Measurements from ENCODE around the gene RFX7.

The RFX7 gene

GRCh38 chr15:56252386-56252785 is 8.7 kb upstream of the RFX7 start:
- Histone ChIP-seq H3K9me3 (ENCODE audit: control insufficient read depth, low read length) (no peaks in the 10 kb centered on the region), H3K4me3 (ENCODE audit: low read length) (no peak overlapping the region), H3K4me1 (ENCODE audit: control insufficient read depth, insufficient read depth, low read length) (peaks cover 10% of the 10 kb centered on the region), H3K9ac (ENCODE audit: low read length) (no peak overlapping the region), H3K36me3 (ENCODE audit: control insufficient read depth, insufficient read depth, low read length, severe bottlenecking) (no peaks in the 10 kb centered on the region), H3K27me3 (replicated peaks; ENCODE audit: control insufficient read depth, insufficient read depth, low read length) (no peaks in the 10 kb centered on the region)
- no peak for DNase-seq (ENCODE audit: low read depth)

DNA sequence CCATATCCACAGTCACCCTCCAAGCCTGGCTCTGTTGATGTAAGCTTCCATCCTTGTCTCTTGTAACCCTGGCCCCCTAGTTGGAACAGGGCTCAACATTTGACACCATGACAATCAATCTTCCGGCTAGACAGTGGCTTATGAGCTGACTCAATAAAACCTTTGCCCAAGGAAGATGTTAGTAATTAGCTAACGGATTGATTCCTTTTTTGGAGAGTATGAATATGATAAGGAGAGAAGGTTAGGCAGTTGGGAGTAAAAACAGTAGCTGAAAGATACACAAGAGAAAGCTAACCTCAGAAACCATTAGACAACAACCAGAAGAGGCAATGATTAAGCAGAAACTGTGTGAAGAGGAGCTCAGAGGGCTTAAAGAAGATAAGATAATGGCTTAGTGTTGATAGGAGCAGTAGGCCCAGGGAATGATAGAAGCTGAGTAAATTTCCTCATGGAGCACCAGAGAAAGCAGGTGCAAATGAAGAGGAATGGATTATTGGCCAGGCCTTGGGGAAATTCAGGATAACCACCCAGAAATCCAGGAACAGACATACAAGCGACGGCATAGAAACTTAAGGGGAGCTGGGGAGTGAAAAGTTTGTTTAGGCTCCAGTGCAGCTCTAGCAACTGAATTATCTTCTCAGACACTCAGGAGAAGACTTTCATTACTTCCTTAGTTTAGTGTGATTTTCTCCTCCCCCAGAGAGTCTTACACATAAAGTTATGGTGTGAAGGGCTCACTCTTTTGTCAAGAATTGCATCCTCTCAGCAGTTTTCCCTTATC is 7.8 kb upstream of the RFX7 start:
- H3K4me1 ChIP-seq (ENCODE audit: control insufficient read depth, insufficient read depth, low read length): peaks cover 10% of the 10 kb centered on the region
- DNase-seq (ENCODE audit: low read depth): no peak
- no peaks in the 10 kb centered on the region for H3K9me3 ChIP-seq (ENCODE audit: control insufficient read depth, low read length)
- no peak overlapping the region for H3K4me3 ChIP-seq (ENCODE audit: low read length)
- H3K36me3 ChIP-seq (ENCODE audit: control insufficient read depth, insufficient read depth, low read length, severe bottlenecking): no peaks in the 10 kb centered on the region
- no peaks in the 10 kb centered on the region for H3K27me3 ChIP-seq (replicated peaks; ENCODE audit: control insufficient read depth, insufficient read depth, low read length)
- no peak overlapping the region for H3K9ac ChIP-seq (ENCODE audit: low read length)

GRCh38 chr15:56250626-56251025 is 6.9 kb upstream of the RFX7 start:
- peaks cover 16% of the 10 kb centered on the region for H3K4me1 ChIP-seq (ENCODE audit: control insufficient read depth, insufficient read depth, low read length)
- no peaks in the 10 kb centered on the region for H3K27me3 ChIP-seq (replicated peaks; ENCODE audit: control insufficient read depth, insufficient read depth, low read length)
- DNase-seq (ENCODE audit: low read depth): no peak
- H3K36me3 ChIP-seq (ENCODE audit: control insufficient read depth, insufficient read depth, low read length, severe bottlenecking): no peaks in the 10 kb centered on the region
- no peaks in the 10 kb centered on the region for H3K9me3 ChIP-seq (ENCODE audit: control insufficient read depth, low read length)
- no peak overlapping the region for H3K4me3 ChIP-seq (ENCODE audit: low read length)
- no peak overlapping the region for H3K9ac ChIP-seq (ENCODE audit: low read length)

DNA sequence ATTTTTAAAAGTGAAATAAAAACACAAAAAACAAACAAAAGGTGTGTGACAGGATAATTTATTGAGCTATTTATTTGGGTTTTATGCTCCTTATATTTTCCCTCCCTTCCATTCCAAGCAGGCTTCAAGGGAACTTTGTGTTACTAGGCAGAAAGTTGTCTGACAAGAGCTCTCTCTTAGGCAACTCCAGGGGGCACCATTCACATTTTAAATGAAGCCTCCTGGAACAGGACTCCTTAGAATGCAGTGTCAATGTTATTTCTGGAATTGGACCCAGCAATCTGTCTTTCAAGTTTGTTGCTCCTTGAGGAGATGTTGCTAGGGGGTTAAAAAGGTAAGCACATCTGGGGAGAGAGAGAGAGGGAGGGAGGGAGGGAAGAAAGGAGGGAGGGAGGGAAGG is 5.4 kb upstream of the RFX7 start:
- peak; percentile 58 for DNase-seq (ENCODE audit: low read depth)
- Histone ChIP-seq H3K36me3 (ENCODE audit: control insufficient read depth, insufficient read depth, low read length, severe bottlenecking) (no peaks in the 10 kb centered on the region), H3K9ac (ENCODE audit: low read length) (no peak overlapping the region), H3K4me3 (ENCODE audit: low read length) (no peak overlapping the region), H3K4me1 (ENCODE audit: control insufficient read depth, insufficient read depth, low read length) (peaks cover 27% of the 10 kb centered on the region), H3K9me3 (ENCODE audit: control insufficient read depth, low read length) (no peaks in the 10 kb centered on the region), H3K27me3 (replicated peaks; ENCODE audit: control insufficient read depth, insufficient read depth, low read length) (no peaks in the 10 kb centered on the region)

DNA sequence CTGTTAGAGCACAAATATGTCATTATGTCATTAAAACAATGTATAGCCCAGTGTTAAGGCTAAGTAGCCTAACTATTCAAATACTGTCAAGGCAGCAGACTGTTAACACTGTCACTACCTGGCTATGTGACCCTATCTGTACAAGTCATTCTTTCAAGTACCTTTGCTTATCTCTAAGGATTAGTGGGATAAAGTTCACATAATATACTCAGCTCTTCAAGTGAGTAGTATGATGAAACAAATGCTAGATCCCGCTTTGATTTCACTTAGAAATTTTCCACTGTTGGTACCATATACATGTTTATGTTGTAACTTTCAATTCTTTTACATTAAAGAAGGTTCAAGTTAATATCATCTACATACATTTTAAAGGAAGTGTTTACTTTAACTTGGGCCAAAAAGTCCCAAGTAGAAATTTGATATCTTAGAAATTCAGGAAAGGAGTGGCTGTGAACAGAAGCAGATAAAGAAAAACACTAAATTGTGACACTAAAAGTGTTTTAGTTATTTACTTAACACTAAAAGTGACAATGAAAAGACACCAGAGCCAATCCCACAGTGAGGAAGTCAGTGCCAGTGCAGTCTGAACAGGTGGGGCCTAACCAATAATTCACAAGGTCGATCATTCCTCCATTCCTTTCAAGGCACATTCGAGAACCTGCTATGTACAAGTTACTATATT is 4.8 kb upstream of the RFX7 start:
- H3K36me3 ChIP-seq (ENCODE audit: control insufficient read depth, insufficient read depth, low read length, severe bottlenecking): no peaks in the 10 kb centered on the region
- DNase-seq (ENCODE audit: low read depth): no peak
- peaks cover 27% of the 10 kb centered on the region for H3K4me1 ChIP-seq (ENCODE audit: control insufficient read depth, insufficient read depth, low read length)
- no peaks in the 10 kb centered on the region for H3K27me3 ChIP-seq (replicated peaks; ENCODE audit: control insufficient read depth, insufficient read depth, low read length)
- no peak overlapping the region for H3K4me3 ChIP-seq (ENCODE audit: low read length)
- no peaks in the 10 kb centered on the region for H3K9me3 ChIP-seq (ENCODE audit: control insufficient read depth, low read length)
- H3K9ac ChIP-seq (ENCODE audit: low read length): peak overlapping the region; percentile 3

DNA sequence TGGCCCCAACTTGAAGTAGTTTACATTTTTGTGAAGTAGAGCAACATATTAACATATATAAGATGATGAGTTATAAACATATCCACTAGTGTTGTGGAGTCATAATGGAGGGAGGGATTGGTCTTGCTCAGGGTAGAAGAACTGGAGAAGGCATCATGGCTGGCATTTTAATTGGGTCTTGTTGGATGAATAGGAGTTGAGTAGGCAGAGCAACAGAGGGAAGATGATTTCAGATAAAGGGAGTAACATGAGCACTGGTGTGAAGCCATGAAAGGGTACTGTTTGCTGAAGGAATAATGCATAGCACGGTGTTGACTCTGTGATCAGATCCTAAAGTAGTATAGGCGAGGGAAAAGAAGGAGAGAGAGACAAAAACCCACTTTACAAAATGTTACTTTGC is 3.6 kb upstream of the RFX7 start:
- no peak overlapping the region for H3K9ac ChIP-seq (ENCODE audit: low read length)
- no peak for DNase-seq (ENCODE audit: low read depth)
- H3K4me3 ChIP-seq (ENCODE audit: low read length): no peak overlapping the region
- peaks cover 27% of the 10 kb centered on the region for H3K4me1 ChIP-seq (ENCODE audit: control insufficient read depth, insufficient read depth, low read length)
- no peaks in the 10 kb centered on the region for H3K9me3 ChIP-seq (ENCODE audit: control insufficient read depth, low read length)
- H3K36me3 ChIP-seq (ENCODE audit: control insufficient read depth, insufficient read depth, low read length, severe bottlenecking): no peaks in the 10 kb centered on the region
- H3K27me3 ChIP-seq (replicated peaks; ENCODE audit: control insufficient read depth, insufficient read depth, low read length): no peaks in the 10 kb centered on the region

GRCh38 chr15:56245871-56246814 is 2.5 kb upstream of the RFX7 start:
- Histone ChIP-seq H3K9me3 (ENCODE audit: control insufficient read depth, low read length) (no peaks in the 10 kb centered on the region), H3K9ac (ENCODE audit: low read length) (peak overlapping the region; percentile 73), H3K36me3 (ENCODE audit: control insufficient read depth, insufficient read depth, low read length, severe bottlenecking) (no peaks in the 10 kb centered on the region), H3K4me3 (ENCODE audit: low read length) (peak overlapping the region; percentile 83), H3K4me1 (ENCODE audit: control insufficient read depth, insufficient read depth, low read length) (peaks cover 29% of the 10 kb centered on the region), H3K27me3 (replicated peaks; ENCODE audit: control insufficient read depth, insufficient read depth, low read length) (no peaks in the 10 kb centered on the region)
- DNase-seq (ENCODE audit: low read depth): peak; percentile 94

DNA sequence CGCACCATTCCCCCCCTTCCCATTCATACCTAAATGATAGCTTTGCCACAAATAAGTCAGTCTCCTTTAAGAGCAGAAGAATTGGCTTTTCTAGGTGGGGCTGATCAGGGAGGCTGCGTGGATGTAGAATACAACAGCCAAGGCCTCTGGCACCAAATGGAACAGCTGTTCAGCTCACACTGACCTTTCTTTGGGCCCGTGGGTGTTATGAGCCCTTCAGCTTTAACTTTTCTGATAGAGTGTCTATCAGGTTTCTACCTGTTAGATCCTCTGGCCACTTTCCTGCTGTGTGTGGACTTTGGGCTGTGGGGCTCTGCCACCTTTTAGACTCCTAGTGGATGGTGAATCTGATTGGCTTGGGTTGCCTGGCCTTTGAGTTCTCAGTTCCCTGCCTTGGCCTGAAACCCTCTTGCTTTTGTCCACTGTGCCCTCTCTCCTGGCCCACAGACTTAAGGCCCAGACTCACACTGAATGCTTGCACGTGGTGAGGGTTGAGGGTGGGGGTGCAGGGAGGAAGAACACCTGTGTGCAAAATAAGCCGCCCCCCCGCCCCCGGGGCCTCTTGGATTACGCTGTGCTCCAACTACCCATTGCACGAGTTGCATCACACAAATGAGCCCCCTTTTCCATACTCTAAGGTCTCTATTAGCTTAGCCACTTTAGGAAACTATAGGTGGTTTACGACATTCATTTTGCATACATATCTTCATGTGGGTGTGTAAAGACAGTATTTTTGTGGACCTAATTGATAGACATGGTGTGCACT is 1.3 kb upstream of the RFX7 start:
- Histone ChIP-seq H3K4me1 (ENCODE audit: control insufficient read depth, insufficient read depth, low read length) (peaks cover 39% of the 10 kb centered on the region), H3K9me3 (ENCODE audit: control insufficient read depth, low read length) (no peaks in the 10 kb centered on the region), H3K4me3 (ENCODE audit: low read length) (peak overlapping the region; percentile 83), H3K9ac (ENCODE audit: low read length) (peak overlapping the region; percentile 62), H3K36me3 (ENCODE audit: control insufficient read depth, insufficient read depth, low read length, severe bottlenecking) (no peaks in the 10 kb centered on the region), H3K27me3 (replicated peaks; ENCODE audit: control insufficient read depth, insufficient read depth, low read length) (no peaks in the 10 kb centered on the region)
- DNase-seq (ENCODE audit: low read depth): no peak

GRCh38 chr15:56244038-56244810 is 545 bp upstream of the RFX7 start:
- Histone ChIP-seq H3K36me3 (ENCODE audit: control insufficient read depth, insufficient read depth, low read length, severe bottlenecking) (no peaks in the 10 kb centered on the region), H3K9ac (ENCODE audit: low read length) (peak overlapping the region; percentile 88), H3K9me3 (ENCODE audit: control insufficient read depth, low read length) (no peaks in the 10 kb centered on the region), H3K4me1 (ENCODE audit: control insufficient read depth, insufficient read depth, low read length) (peaks cover 43% of the 10 kb centered on the region), H3K27me3 (replicated peaks; ENCODE audit: control insufficient read depth, insufficient read depth, low read length) (no peaks in the 10 kb centered on the region), H3K4me3 (ENCODE audit: low read length) (peak overlapping the region; percentile 83)
- DNase-seq (ENCODE audit: low read depth): peak; percentile 81

- H3K27me3 ChIP-seq (replicated peaks; ENCODE audit: control insufficient read depth, insufficient read depth, low read length): no peaks in the 10 kb centered on the region
- H3K36me3 ChIP-seq (ENCODE audit: control insufficient read depth, insufficient read depth, low read length, severe bottlenecking): no peaks in the 10 kb centered on the region
- peak overlapping the region; percentile 83 for H3K4me3 ChIP-seq (ENCODE audit: low read length)
- no peak for DNase-seq (ENCODE audit: low read depth)
- peak overlapping the region; percentile 79 for H3K9ac ChIP-seq (ENCODE audit: low read length)
- no peaks in the 10 kb centered on the region for H3K9me3 ChIP-seq (ENCODE audit: control insufficient read depth, low read length)
- H3K4me1 ChIP-seq (ENCODE audit: control insufficient read depth, insufficient read depth, low read length): peaks cover 38% of the 10 kb centered on the region
These were observed 1.0 kb downstream of the RFX7 start for GRCh38 chr15:56242576-56243162.
